Hair follicular keratinocyte (primary cell): ENCODE measurements around the gene DUSP5. TPM values are rescaled to one million over a fixed set of nuclear protein-coding genes. Genes with fewer than 3 reads are reported as not detected.

Source experiments
- total RNA-seq: library from RNA; depleted of rRNA; stranded (reverse); fragments of >200 nt; gene quantifications from 2 replicates; pipeline ENCODE4 v1.2.3, GENCODE V29; 2015

Gene DUSP5, protein sequence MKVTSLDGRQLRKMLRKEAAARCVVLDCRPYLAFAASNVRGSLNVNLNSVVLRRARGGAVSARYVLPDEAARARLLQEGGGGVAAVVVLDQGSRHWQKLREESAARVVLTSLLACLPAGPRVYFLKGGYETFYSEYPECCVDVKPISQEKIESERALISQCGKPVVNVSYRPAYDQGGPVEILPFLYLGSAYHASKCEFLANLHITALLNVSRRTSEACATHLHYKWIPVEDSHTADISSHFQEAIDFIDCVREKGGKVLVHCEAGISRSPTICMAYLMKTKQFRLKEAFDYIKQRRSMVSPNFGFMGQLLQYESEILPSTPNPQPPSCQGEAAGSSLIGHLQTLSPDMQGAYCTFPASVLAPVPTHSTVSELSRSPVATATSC
- 87.9 and 109 TPM in 2 replicates for total RNA-seq

GRCh38 chr10:110497438-110498086 is at the start of gene DUSP5:
Gene DUSP5 (plus strand): TSS chr10:110497907. CDS start chr10:110498122, 215 bp downstream.

Other genes starting within 250 kb of the DUSP5 start
- gene SMNDC1, start 193.0 kb upstream of the DUSP5 start, total RNA-seq: 3.4 and 5.5 TPM in 2 replicates
- 15.9 and 21.2 TPM in 2 replicates for gene SMC3, start 69.8 kb downstream of the DUSP5 start, total RNA-seq
- not detected in 2 replicates for gene RBM20, start 146.4 kb downstream of the DUSP5 start, total RNA-seq